ENCODE data around the gene ERICH6B.

ERICH6B gene

DNA sequence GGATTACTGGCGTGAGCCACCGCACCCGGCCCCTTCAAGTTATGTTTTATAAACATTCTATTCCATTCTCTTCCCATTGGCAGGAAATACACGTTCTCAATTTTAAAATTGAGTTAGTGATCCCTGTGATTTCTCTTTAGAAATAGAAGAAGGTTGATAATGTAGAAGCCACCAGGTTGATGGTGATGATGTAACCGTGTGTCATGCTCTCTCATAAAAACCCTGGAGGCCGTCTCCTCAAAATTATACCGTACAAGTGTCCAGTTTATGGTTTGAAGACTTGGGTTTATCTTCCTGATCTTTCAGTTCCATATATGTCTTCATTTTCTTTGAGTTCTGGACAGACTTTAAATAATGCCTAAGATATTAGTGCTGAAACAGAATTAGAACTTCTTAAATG, 118.6 kb downstream of the ERICH6B start:
- DNase-seq (ENCODE audit: low read depth) = no peak

DNA sequence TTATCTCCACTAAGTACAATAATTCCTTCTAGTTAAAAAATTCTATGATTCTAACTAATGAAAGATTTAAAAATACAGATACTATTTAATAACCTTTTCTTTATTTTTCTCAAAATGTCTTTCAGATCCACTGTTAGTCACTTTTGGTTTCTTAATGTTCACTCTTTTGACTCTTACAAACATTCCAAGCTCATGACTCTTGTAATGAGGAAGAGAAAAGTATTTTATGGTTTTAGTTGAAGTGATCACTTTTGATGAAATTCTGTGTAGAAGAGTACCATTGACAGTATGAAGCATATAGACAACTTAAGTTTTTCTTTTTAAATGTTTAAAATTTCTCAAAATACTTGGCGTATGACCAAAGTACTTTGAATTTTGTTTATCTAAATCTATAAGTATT, 123.0 kb downstream of the ERICH6B start:
- DNase-seq (ENCODE audit: low read depth) = peak; percentile 35
